Duodenal mucosa (tissue), 2 donors: ENCODE data around the gene VTI1A.
"Not testable (repeated sequence)": the region's sequence is repeated elsewhere in the genome, so short reads cannot be mapped to it uniquely, and the experiment has no call there.

ENCODE experiments used
- H3K27ac ChIP-seq: one replicate; pipeline ENCODE4 v1.7.0; 2013; ENCODE audit warnings: low read depth, low read length
- H3K27me3 ChIP-seq, 2 donors: one replicate each; pipeline ENCODE4 v1.7.0; 2013; ENCODE audit warnings: low read length in 2 of 2, control low read depth in 1 of 2; ENCODE audit not compliant: insufficient read depth in 2 of 2, control insufficient read depth in 1 of 2
- H3K36me3 ChIP-seq, 2 donors: one replicate each; pipeline ENCODE4 v1.7.0; 2013; ENCODE audit warnings: low read length in 2 of 2, control low read depth in 1 of 2; ENCODE audit not compliant: insufficient read depth in 2 of 2, control insufficient read depth in 1 of 2
- H3K4me1 ChIP-seq, 2 donors: one replicate each; pipeline ENCODE4 v1.7.0; 2013; ENCODE audit warnings: low read length in 2 of 2, control low read depth in 1 of 2; ENCODE audit not compliant: insufficient read depth in 2 of 2, control insufficient read depth in 1 of 2
- H3K4me3 ChIP-seq, 2 donors: one replicate each; pipeline ENCODE4 v1.7.0; 2013; ENCODE audit warnings: low read length in 2 of 2, low read depth in 1 of 2
- H3K9ac ChIP-seq, 2 donors: one replicate each; pipeline ENCODE4 v1.7.0; 2013; ENCODE audit warnings: low read length in 2 of 2, low read depth in 1 of 2
- H3K9me3 ChIP-seq, 2 donors: one replicate each; pipeline ENCODE4 v1.7.0; 2013; ENCODE audit warnings: low read length in 2 of 2, control low read depth in 1 of 2; ENCODE audit not compliant: control insufficient read depth in 1 of 2

VTI1A gene

GRCh38 chr10:112716924-112717413 lies 270.0 kb downstream of the VTI1A start:
- Histone ChIP-seq H3K9me3 (no peaks in the 10 kb centered on the region), H3K4me1 (peaks cover 0 to 11% of the 10 kb centered on the region in 2 donors), H3K9ac (no peak overlapping the region), H3K27ac (no peak overlapping the region), H3K36me3 (no peaks in the 10 kb centered on the region), H3K4me3 (no peak overlapping the region), H3K27me3 (no peaks in the 10 kb centered on the region)

DNA sequence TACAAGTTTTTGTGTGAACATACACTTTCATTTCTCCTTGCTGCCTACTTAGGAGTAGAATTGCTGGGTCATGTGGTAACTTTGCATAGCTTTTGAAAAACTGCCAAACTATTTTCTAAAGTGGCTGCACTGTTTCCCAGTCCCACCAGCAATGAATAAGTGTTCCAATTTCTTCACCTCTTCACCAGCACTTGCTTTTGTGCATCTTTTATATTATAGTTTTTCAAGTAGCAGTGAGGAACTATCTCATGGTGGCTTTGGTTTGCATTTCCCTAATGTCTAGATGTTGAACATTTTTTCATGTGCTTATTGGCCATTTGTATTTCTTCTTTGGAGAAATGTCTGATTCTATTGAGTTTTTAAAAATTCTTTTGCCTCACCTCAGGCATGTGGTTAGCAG lies 273.2 kb downstream of the VTI1A start:
- H3K4me1 ChIP-seq, result peaks cover 0 to 9% of the 10 kb centered on the region in 2 donors
- no peak overlapping the region for H3K27ac ChIP-seq
- H3K9me3 ChIP-seq, result no peaks in the 10 kb centered on the region
- H3K4me3 ChIP-seq, result no peak overlapping the region
- H3K27me3 ChIP-seq, result no peaks in the 10 kb centered on the region
- H3K36me3 ChIP-seq, result no peaks in the 10 kb centered on the region
- no peak overlapping the region for H3K9ac ChIP-seq

- H3K4me3 ChIP-seq, result no peak overlapping the region
- H3K9ac ChIP-seq, result no peak overlapping the region
- H3K27ac ChIP-seq, result no peak overlapping the region
- no peaks in the 10 kb centered on the region for H3K27me3 ChIP-seq
- no peaks in the 10 kb centered on the region for H3K36me3 ChIP-seq
- no peaks in the 10 kb centered on the region for H3K9me3 ChIP-seq
- peaks cover 0 to 7% of the 10 kb centered on the region in 2 donors for H3K4me1 ChIP-seq
These were observed 274.2 kb downstream of the VTI1A start for GRCh38 chr10:112721080-112721698.

- H3K36me3 ChIP-seq, result no peaks in the 10 kb centered on the region
These were observed 275.7 kb downstream of the VTI1A start for GRCh38 chr10:112722758-112723157.

DNA sequence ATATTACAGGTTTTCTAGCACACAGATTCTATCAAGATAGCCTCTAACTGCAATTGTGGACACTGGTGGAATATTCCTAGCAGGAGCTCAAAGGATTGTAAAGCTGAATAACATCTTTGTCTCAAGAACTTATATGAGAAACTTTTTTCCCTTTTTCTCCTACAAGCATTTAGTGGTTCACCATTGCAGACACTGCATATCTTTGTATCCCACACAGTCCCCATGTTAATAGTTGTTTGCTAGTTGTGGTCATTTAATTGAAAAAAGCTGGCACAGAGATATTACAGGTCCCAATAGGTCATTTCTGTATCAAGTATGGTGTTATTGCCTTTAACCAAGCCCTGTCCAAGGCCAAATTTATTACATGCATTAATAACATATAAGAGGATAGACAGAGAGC lies 276.9 kb downstream of the VTI1A start:
- Histone ChIP-seq H3K9ac (no peak overlapping the region), H3K27me3 (no peaks in the 10 kb centered on the region), H3K36me3 (no peaks in the 10 kb centered on the region), H3K4me3 (no peak overlapping the region), H3K9me3 (no peaks in the 10 kb centered on the region), H3K4me1 (peaks cover 6 to 11% of the 10 kb centered on the region in 2 donors), H3K27ac (no peak overlapping the region)

More at GRCh38 chr10:112722758-112723157, 275.7 kb downstream of the VTI1A start:
- Histone ChIP-seq H3K9ac (no peak overlapping the region), H3K27me3 (no peaks in the 10 kb centered on the region), H3K9me3 (no peaks in the 10 kb centered on the region), H3K4me3 (no peak overlapping the region), H3K4me1 (no peaks in the 10 kb centered on the region), H3K27ac (no peak overlapping the region)

DNA sequence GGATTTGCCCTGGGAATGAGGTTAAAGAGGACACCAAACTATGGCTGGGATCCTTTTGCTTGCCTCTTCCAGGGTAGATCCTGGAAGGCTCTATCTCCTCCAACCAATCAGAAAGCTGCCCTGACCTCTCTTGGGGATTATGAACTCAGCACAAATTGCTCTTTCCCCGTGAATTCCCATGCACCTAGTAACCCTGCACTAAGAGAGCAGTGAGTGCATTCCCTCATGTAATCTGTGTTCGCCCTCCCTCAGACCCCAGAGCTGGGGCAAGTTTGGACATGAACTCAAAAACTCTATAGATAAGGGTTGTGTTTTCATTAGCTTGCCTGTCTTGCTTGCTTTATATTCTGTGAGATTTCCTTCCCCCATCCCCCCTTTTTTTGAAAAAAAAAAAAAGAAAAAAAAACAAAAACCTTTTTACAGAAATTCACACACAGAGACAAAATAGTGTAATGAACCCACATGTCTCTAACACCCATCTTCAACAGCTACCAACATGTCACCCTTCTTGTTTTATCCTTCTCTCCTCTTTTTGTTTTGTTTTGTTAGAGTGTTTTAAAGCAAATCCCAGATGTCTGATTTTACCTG lies 277.5 kb downstream of the VTI1A start:
- peaks cover 6 to 17% of the 10 kb centered on the region in 2 donors for H3K4me1 ChIP-seq
- no peaks in the 10 kb centered on the region for H3K36me3 ChIP-seq
- no peak overlapping the region for H3K27ac ChIP-seq
- no peaks in the 10 kb centered on the region for H3K9me3 ChIP-seq
- H3K4me3 ChIP-seq, result no peak overlapping the region
- H3K9ac ChIP-seq, result no peak overlapping the region
- H3K27me3 ChIP-seq, result no peaks in the 10 kb centered on the region

DNA sequence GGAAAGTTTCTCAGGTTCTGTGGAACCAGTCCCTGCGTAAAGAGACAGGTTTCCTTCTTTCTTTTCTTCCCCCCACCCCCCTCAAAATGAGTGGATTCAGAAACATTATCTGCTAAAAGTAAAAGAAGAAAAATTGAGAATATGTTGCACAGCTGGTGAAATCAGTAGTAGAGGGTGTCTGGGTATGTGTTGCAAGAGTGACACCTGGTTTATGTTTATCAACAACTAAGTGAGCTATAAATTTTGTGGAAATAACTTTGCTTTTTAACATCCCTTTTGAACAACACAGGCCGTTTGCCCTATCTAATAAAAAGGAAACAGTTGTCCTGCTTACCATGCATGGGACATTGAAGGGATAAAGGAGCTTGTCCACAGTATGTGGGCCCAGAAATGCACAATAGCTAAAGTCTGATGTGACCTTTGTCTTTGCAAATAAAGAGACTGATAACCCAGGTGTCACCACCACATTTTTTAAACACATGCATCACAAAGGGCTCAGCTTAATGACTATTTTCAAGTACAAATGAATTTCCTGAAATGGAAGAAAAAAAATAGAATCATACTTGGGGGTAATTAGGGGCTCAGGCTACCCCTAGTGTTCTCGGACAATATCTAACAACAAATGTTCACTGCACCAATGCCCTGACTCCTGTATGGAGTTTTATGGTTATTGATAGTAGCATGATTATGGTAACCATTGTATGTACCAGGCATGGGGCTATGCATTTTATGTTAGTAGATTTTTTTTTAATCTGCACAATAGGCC lies 281.3 kb downstream of the VTI1A start:
- no peak overlapping the region for H3K4me3 ChIP-seq
- H3K4me1 ChIP-seq, result peaks cover 6 to 26% of the 10 kb centered on the region in 2 donors
- no peaks in the 10 kb centered on the region for H3K36me3 ChIP-seq
- no peak overlapping the region for H3K9ac ChIP-seq
- H3K9me3 ChIP-seq, result no peaks in the 10 kb centered on the region
- no peak overlapping the region for H3K27ac ChIP-seq
- H3K27me3 ChIP-seq, result no peaks in the 10 kb centered on the region

GRCh38 chr10:112728997-112729396 lies 282.0 kb downstream of the VTI1A start:
- H3K4me1 ChIP-seq, result peaks cover 6 to 26% of the 10 kb centered on the region in 2 donors
- H3K36me3 ChIP-seq, result no peaks in the 10 kb centered on the region
- no peak overlapping the region for H3K4me3 ChIP-seq
- no peaks in the 10 kb centered on the region for H3K27me3 ChIP-seq
- no peaks in the 10 kb centered on the region for H3K9me3 ChIP-seq
- no peak overlapping the region for H3K9ac ChIP-seq
- no peak overlapping the region for H3K27ac ChIP-seq

DNA sequence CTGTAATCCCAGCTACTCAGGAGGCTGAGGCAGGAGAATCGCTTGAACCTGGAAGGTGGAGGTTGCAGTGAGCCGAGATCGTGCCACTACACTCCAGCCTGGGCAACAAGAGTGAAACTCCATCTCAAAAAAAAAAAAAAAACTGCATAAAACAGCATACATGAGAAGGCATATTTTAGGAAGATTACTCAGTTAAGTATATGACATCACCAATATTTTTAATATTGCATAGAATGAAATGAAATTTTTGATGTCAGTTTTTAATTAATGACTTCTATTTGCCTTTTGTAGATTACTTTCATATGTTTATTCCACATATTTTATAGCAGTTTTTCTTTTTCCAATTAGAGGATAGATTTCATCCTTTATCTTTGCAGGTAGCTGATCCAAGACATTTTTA lies 284.4 kb downstream of the VTI1A start:
- H3K4me3 ChIP-seq, H3K36me3 ChIP-seq, H3K27me3 ChIP-seq, H3K9me3 ChIP-seq, H3K27ac ChIP-seq, H3K9ac ChIP-seq: not testable (repeated sequence)
- H3K4me1 ChIP-seq, result peaks cover 6 to 26% of the 10 kb centered on the region in 2 donors

- Histone ChIP-seq H3K27ac (no peak overlapping the region), H3K27me3 (no peaks in the 10 kb centered on the region), H3K4me3 (no peak overlapping the region), H3K36me3 (no peaks in the 10 kb centered on the region), H3K9me3 (no peaks in the 10 kb centered on the region), H3K4me1 (peaks cover 6 to 26% of the 10 kb centered on the region in 2 donors), H3K9ac (no peak overlapping the region)
These were observed 285.4 kb downstream of the VTI1A start for GRCh38 chr10:112732277-112732921.
